GM12872 (cell line): ENCODE results near the gene LMTK2.
A peak's percentile ranks its signal among the peaks of the same experiment; 100 is the strongest.

Source experiments
- TF ChIP-seq, protein P1 (sequence below): IDR thresholded peaks from 3 replicates; pipeline ENCODE4 v1.5.1; 2011; ENCODE audit warnings: low read depth, mild to moderate bottlenecking, low read length, moderate library complexity; ENCODE audit not compliant: insufficient read depth

LMTK2 gene

DNA sequence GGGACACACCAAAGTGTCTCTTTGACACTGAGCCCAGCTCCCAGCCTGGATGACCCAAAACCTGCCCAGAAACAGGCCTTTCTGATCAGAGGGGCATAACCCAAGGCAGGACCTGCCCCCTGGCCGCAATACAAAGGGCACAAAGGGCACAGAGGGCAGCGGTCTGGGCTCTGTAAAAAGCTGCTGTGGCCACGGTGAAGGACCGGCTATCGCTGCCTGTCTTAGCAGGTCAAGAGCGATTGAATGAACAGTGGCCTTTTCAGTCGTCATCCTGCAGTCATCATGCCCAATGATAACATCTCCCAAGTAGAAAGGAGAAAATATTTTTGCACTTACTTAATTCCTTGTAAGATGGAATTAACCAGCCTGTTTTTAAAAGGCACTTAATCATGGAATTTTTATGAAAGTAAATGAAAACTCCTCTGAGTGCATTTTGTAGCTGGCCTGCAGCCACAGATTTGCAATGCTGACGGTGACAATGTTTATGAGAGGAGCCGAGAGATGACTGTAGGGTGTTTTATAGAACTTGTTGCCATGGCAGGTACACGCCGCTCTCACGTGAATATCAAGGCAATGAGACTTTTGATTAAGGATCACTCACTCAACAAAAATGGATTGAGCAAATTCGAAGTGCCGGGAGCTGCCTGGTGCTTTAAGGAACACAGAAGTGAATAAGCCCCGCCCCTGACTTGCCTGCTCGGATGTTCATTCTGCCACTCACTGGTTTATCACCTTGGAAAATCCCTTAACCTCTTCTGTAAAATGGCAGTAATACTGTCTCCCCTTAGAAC, 57.2 kb downstream of the LMTK2 start:
- TF ChIP-seq, protein P1, sequence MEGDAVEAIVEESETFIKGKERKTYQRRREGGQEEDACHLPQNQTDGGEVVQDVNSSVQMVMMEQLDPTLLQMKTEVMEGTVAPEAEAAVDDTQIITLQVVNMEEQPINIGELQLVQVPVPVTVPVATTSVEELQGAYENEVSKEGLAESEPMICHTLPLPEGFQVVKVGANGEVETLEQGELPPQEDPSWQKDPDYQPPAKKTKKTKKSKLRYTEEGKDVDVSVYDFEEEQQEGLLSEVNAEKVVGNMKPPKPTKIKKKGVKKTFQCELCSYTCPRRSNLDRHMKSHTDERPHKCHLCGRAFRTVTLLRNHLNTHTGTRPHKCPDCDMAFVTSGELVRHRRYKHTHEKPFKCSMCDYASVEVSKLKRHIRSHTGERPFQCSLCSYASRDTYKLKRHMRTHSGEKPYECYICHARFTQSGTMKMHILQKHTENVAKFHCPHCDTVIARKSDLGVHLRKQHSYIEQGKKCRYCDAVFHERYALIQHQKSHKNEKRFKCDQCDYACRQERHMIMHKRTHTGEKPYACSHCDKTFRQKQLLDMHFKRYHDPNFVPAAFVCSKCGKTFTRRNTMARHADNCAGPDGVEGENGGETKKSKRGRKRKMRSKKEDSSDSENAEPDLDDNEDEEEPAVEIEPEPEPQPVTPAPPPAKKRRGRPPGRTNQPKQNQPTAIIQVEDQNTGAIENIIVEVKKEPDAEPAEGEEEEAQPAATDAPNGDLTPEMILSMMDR: no peak

DNA sequence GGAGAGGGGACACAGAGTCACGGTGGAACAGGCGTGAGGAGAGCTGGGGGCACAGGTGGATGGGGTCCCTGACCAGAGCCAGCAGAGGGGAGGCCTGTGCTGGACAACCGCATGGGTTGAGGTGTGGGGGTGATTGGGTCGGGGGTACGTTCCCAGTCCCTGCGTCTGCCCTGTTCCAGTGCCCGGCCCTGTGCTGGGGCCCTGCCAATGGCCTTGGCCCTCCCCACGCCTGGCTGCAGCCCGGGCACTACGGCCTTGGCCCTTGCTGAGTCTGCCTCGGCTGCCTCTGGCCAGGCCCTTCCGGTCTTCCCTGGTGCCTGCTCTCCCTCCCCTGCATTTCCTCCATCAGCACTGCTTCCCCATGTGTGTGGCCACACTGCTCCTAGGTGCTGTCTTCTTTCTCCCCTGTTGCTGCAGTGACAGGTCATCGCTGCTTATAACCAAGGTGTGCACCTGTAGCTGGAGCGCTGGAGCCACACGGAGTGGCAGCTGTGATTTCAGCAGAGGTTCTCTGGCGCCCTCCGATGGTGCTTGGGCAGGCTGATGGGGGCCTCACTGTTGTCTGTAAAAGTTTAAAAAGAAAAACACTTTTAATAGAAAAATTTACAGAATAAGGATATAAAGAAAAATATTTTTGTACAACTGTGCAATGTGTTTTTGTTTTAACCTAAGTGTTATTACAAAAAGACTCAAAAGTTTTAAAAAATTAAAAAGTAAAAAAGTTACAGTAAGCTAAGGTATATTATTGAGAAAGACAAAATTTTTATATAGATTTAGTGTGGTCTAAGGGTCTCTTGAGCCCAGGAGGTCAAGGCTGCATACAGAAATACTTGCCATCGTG, 59.4 kb downstream of the LMTK2 start:
- TF ChIP-seq, protein P1: peak; percentile 66

DNA sequence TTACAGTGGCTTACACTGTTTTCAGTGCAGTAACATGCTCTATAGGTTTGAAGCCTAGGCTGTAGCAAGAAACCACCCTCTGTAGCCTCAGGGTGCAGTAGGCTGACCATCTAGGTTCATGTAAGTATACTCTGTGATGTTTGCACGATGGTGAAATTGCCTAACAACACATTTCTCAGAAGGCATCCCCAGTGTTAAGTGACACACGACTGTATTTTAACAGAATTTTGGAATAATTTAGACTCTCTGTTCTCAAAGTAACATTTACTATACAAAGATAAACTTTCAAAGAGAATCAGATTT, 60.0 kb downstream of the LMTK2 start:
- TF ChIP-seq, protein P1: no peak

DNA sequence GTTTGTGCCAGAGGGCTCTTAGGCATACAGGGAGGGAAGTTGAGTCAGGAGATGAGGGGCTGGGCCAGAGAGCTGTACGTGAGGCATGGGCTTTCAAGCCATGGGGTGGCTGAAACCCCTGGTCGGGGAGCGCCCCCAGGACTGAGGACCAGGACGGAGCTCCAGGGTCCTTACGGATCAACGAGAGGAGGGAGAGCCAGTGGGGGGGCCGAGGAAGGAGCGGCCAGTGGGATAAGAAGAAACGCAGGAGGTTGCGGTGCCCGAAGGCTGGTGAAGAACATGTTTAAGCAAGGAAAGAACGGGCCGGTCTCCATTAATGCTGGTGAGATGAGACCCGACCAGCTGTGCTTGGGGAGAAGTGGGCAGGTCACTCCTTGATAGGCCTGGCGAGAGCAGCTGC, 61.0 kb downstream of the LMTK2 start:
- TF ChIP-seq, protein P1: no peak

DNA sequence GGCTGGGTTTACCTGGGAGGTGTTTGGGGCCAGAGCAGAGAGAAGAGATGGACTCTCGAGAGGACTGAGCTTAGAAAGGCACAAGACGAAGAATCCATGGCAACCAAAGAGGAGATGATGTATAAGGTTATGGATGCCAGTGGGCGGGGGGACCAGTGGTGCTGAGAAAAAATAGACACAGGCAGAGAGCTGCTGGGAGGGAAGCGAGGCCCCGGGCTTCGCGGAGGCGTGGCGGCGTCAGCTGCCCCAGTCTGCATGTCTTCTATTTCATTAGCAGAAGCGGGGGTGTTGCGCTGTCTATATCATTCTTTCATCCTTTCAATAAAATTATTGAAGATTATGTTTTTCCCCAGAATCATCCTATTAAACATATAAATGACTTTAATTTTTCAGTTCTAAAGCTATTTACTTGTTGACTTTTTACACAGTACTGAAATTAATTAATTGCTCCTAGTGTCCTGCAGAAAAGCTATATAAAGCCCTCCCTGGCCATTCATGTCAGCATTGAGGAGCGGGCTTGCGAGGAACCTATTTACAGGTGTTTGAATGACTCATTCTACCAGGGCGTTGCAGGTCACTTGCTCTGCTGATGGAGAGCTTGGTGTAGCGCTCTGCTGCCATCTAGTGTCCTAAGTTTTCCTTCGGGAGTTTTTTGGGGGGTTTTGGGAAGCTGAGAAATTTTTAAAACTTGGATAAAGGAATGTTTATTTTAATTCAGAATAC, 61.7 kb downstream of the LMTK2 start:
- TF ChIP-seq, protein P1: peak; percentile 69

DNA sequence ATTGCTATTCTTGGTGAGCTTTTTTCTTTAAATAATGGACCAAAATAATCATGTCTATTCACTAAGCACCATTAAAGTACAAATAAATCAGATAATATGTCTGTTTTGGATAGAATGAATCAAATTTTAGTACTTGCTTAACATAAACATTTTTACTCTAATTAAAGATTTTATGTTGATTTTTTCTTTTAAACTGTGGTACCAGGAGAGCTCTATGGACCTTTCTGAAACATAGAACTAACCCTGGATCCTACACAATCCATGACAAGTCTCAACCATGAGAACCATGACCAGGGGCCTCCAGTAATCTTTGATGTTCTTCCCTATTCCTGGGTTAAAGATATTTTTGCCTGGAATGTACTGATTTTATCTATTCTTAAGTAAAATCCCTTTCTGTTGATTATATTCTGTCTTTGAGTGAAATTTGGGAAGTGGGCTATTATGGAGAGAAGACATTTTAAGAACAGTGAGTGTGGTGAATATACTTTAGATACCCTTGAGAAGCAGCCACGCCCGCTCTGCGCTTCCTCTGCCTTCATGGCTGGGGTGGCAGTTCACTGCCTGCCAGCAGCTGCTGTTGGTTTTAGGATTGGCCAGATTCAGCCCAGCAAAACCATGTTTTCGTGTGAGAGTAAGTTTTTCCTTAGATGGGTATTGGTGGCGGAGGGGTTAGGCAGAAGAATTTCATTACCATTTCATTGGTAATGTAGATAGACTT, 62.4 kb downstream of the LMTK2 start:
- TF ChIP-seq, protein P1: no peak
